SK-N-SH (cell line): ENCODE measurements around the gene PDXDC1.
"Not testable (repeated sequence)": the region's sequence is repeated elsewhere in the genome, so short reads cannot be mapped to it uniquely, and the experiment has no call there.

Experiments
- GABPA ChIP-seq: IDR thresholded peaks from 2 replicates; pipeline ENCODE4 v1.4.0; 2012; ENCODE audit warnings: low read depth, mild to moderate bottlenecking
- NFIC ChIP-seq: IDR thresholded peaks from 2 replicates; pipeline ENCODE4 v1.4.0; 2012; ENCODE audit warnings: borderline replicate concordance
- POLR2AphosphoS5 ChIP-seq: IDR thresholded peaks from 2 replicates; pipeline ENCODE4 v1.6.1; 2012; ENCODE audit warnings: low read depth, low read length
- RAD21 ChIP-seq: IDR thresholded peaks from 2 replicates; pipeline ENCODE4 v1.6.1; 2012; ENCODE audit warnings: mild to moderate bottlenecking, low read length
- RCOR1 ChIP-seq: fragments of 150-350 bp; IDR thresholded peaks from 2 replicates; pipeline ENCODE4 v1.6.1; 2017; ENCODE audit warnings: antibody characterized with exemption, low read length
- RFX5 ChIP-seq: IDR thresholded peaks from 2 replicates; pipeline ENCODE4 v1.6.1; 2012; ENCODE audit warnings: mild to moderate bottlenecking, improper control_type of control experiment, low read length
- SIN3A ChIP-seq: IDR thresholded peaks from 2 replicates; pipeline ENCODE4 v1.6.1; 2012; ENCODE audit warnings: low read depth, mild to moderate bottlenecking, low read length, moderate library complexity, borderline replicate concordance
- TAF1 ChIP-seq: IDR thresholded peaks from 2 replicates; pipeline ENCODE4 v1.6.1; 2012; ENCODE audit warnings: low read depth, mild to moderate bottlenecking, low read length, moderate library complexity, borderline replicate concordance
- TF ChIP-seq, protein P1 (sequence below): IDR thresholded peaks from 2 replicates; pipeline ENCODE4 v1.4.0; 2012; ENCODE audit warnings: low read depth, borderline replicate concordance
- TF ChIP-seq, protein P2 (sequence below): fragments of 200-600 bp; sonication (generic); IDR thresholded peaks from 2 replicates; pipeline ENCODE4 v1.6.1; 2017; ENCODE audit warnings: antibody characterized with exemption, mild to moderate bottlenecking, moderate library complexity
- TF ChIP-seq, protein P3 (sequence below): IDR thresholded peaks from 2 replicates; pipeline ENCODE4 v1.6.1; 2012; ENCODE audit warnings: mild to moderate bottlenecking, low read depth, low read length, moderate library complexity
- TF ChIP-seq, protein P4 (sequence below): IDR thresholded peaks from 2 replicates; pipeline ENCODE4 v1.4.0; 2012; ENCODE audit warnings: low read depth

DNA sequence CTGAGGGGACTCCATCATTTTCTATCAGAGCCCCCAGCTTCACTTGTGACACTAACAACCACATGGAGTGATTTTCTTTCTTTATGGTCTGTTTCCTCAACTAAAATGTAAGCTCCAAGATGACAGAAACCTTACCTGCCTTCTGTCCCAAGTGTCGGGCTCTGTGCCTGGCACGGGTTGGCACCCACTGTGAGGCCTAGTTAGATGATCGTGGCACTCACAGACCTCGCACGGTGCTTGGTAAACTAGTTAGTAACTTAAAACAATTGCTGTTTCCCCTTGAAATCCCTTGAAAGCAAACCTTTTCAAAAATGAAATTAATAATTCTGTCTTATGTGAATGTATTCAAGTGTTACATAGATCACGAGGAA lies 53.5 kb downstream of the PDXDC1 start:
- not testable (repeated sequence) for TF ChIP-seq RFX5, GABPA, SIN3A, POLR2AphosphoS5, NFIC, TAF1, RAD21, RCOR1
- TF ChIP-seq, protein P1, sequence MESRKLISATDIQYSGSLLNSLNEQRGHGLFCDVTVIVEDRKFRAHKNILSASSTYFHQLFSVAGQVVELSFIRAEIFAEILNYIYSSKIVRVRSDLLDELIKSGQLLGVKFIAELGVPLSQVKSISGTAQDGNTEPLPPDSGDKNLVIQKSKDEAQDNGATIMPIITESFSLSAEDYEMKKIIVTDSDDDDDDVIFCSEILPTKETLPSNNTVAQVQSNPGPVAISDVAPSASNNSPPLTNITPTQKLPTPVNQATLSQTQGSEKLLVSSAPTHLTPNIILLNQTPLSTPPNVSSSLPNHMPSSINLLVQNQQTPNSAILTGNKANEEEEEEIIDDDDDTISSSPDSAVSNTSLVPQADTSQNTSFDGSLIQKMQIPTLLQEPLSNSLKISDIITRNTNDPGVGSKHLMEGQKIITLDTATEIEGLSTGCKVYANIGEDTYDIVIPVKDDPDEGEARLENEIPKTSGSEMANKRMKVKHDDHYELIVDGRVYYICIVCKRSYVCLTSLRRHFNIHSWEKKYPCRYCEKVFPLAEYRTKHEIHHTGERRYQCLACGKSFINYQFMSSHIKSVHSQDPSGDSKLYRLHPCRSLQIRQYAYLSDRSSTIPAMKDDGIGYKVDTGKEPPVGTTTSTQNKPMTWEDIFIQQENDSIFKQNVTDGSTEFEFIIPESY, result not testable (repeated sequence)
- TF ChIP-seq, protein P2, sequence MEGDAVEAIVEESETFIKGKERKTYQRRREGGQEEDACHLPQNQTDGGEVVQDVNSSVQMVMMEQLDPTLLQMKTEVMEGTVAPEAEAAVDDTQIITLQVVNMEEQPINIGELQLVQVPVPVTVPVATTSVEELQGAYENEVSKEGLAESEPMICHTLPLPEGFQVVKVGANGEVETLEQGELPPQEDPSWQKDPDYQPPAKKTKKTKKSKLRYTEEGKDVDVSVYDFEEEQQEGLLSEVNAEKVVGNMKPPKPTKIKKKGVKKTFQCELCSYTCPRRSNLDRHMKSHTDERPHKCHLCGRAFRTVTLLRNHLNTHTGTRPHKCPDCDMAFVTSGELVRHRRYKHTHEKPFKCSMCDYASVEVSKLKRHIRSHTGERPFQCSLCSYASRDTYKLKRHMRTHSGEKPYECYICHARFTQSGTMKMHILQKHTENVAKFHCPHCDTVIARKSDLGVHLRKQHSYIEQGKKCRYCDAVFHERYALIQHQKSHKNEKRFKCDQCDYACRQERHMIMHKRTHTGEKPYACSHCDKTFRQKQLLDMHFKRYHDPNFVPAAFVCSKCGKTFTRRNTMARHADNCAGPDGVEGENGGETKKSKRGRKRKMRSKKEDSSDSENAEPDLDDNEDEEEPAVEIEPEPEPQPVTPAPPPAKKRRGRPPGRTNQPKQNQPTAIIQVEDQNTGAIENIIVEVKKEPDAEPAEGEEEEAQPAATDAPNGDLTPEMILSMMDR, result not testable (repeated sequence)
- TF ChIP-seq, protein P3, sequence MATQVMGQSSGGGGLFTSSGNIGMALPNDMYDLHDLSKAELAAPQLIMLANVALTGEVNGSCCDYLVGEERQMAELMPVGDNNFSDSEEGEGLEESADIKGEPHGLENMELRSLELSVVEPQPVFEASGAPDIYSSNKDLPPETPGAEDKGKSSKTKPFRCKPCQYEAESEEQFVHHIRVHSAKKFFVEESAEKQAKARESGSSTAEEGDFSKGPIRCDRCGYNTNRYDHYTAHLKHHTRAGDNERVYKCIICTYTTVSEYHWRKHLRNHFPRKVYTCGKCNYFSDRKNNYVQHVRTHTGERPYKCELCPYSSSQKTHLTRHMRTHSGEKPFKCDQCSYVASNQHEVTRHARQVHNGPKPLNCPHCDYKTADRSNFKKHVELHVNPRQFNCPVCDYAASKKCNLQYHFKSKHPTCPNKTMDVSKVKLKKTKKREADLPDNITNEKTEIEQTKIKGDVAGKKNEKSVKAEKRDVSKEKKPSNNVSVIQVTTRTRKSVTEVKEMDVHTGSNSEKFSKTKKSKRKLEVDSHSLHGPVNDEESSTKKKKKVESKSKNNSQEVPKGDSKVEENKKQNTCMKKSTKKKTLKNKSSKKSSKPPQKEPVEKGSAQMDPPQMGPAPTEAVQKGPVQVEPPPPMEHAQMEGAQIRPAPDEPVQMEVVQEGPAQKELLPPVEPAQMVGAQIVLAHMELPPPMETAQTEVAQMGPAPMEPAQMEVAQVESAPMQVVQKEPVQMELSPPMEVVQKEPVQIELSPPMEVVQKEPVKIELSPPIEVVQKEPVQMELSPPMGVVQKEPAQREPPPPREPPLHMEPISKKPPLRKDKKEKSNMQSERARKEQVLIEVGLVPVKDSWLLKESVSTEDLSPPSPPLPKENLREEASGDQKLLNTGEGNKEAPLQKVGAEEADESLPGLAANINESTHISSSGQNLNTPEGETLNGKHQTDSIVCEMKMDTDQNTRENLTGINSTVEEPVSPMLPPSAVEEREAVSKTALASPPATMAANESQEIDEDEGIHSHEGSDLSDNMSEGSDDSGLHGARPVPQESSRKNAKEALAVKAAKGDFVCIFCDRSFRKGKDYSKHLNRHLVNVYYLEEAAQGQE, result not testable (repeated sequence)
- TF ChIP-seq, protein P4, sequence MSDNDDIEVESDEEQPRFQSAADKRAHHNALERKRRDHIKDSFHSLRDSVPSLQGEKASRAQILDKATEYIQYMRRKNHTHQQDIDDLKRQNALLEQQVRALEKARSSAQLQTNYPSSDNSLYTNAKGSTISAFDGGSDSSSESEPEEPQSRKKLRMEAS, result not testable (repeated sequence)
